Choroid plexus epithelial cell (primary cell): ENCODE results near the gene ARFGEF3.

ENCODE experiments used
- DNase-seq: peaks from one replicate; pipeline ENCODE4 v3.0.0-alpha.2; 2010; ENCODE audit warnings: low read depth
- H3K4me3 ChIP-seq: 2 replicates; pipeline ENCODE4 v1.5.1; 2011; ENCODE audit warnings: low read depth, mild to moderate bottlenecking, control low read depth, low read length, moderate library complexity
- TF ChIP-seq, protein P1 (sequence below): conservative IDR thresholded peaks from 2 replicates; pipeline ENCODE4 v1.5.1; 2011; ENCODE audit warnings: low read depth, mild to moderate bottlenecking, control low read depth, inconsistent platforms, low read length, moderate library complexity

The ARFGEF3 gene

DNA sequence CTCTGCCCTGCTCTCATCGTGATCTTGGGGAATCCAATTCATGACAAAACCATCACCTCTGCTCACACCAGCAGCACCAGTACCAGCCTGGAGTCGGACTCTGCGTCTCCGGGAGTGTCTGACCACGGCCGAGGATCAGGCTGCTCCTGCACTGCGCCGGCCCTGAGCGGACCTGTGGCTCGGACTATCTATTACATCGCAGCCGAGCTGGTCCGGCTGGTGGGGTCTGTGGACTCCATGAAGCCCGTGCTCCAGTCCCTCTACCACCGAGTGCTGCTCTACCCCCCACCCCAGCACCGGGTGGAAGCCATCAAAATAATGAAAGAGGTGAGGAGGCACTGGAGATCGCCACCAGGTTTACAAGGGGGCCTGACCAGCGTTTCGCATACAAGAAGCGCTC lies 93.7 kb downstream of the ARFGEF3 start:
- H3K4me3 ChIP-seq = no peak overlapping the region
- TF ChIP-seq, protein P1, sequence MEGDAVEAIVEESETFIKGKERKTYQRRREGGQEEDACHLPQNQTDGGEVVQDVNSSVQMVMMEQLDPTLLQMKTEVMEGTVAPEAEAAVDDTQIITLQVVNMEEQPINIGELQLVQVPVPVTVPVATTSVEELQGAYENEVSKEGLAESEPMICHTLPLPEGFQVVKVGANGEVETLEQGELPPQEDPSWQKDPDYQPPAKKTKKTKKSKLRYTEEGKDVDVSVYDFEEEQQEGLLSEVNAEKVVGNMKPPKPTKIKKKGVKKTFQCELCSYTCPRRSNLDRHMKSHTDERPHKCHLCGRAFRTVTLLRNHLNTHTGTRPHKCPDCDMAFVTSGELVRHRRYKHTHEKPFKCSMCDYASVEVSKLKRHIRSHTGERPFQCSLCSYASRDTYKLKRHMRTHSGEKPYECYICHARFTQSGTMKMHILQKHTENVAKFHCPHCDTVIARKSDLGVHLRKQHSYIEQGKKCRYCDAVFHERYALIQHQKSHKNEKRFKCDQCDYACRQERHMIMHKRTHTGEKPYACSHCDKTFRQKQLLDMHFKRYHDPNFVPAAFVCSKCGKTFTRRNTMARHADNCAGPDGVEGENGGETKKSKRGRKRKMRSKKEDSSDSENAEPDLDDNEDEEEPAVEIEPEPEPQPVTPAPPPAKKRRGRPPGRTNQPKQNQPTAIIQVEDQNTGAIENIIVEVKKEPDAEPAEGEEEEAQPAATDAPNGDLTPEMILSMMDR = no peak
- DNase-seq = no peak

DNA sequence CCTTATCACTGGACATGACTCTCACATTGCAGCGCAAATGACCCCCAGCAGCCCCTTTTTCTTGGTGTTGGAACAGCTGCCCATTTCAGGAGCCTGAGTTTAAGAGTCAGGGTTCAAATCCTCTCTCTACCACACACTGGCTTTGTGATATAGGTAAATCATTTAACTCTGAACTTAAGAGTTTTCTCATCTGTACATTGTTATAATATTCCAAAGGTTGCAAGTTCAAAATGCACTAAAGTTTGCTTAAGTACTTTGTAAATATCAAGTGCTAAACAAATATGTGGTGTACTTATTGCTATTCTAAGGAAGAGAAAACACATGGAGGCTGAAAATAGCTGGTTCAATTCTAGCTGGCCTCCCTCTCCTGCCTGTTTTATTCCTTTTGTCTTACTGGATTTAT lies 95.9 kb downstream of the ARFGEF3 start:
- no peak for DNase-seq
- H3K4me3 ChIP-seq = no peak overlapping the region
- TF ChIP-seq, protein P1 = no peak

DNA sequence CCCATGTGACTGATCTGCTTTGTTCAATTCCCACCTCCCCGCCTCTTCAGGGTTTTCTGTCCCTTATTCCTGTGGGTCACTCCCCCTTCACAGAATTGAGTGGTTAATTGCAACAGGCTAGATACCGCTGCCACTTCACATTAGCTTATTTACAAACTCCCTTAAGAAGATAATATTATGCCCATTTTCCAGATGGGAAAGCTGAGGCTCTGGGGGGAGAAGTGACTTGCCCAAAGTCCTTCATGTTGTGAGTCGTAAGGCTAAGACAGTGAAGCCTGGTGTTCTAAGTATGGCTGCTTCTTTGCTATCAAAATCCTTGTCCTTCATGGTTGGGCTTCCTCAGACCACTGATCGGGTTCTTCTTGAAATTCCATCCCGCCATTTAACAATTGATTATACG lies 96.5 kb downstream of the ARFGEF3 start:
- H3K4me3 ChIP-seq = no peak overlapping the region
- TF ChIP-seq, protein P1 = no peak
- no peak for DNase-seq

DNA sequence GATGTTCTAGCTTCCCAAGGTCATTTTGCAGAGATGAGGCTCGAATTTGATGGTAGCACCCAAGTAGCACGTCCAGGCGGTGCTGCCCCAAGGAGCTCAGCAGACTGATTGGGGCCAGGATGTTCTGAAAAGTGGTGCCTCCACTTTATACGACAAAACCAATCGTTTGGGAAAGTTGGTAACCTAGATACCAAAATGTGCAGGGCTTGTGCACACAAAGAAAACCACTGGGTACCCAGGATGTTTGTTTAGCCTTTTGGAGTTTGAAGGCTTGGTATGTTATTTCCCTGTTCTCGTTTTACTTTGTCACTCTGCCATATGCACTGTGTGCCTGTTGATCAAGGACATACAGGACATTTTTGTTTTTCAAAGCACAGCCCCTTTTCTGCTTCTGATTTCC lies 97.3 kb downstream of the ARFGEF3 start:
- TF ChIP-seq, protein P1 = no peak
- DNase-seq = no peak
- H3K4me3 ChIP-seq = no peak overlapping the region

DNA sequence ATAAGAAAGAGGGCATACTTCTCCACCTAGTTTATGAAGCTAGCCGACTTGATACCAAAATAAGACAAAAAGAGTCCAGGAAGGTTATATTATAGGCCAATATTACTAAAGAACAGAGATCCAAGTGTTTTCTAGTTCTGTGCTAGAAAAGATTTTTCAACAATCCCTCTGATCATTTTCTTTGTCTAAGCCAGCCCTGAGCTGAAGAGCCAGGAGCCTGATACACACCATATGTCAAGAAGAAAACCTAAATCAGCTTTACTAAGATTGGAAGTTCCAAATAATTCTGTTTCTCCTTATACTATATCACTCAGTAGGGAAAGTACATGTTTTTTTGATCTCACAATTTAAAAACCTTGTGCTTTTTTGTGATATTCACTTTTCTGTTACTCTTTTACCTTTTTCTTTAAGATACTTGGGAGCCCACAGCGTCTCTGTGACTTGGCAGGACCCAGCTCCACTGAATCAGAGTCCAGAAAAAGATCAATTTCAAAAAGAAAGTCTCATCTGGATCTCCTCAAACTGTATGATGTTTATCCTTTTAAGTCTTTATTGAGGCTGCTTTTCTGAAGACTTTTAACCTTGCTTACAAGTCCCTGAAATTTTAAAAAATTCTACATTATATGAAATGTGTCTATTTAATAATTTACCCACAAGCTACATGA lies 99.5 kb downstream of the ARFGEF3 start:
- H3K4me3 ChIP-seq = no peak overlapping the region
- TF ChIP-seq, protein P1 = no peak
- DNase-seq = no peak

DNA sequence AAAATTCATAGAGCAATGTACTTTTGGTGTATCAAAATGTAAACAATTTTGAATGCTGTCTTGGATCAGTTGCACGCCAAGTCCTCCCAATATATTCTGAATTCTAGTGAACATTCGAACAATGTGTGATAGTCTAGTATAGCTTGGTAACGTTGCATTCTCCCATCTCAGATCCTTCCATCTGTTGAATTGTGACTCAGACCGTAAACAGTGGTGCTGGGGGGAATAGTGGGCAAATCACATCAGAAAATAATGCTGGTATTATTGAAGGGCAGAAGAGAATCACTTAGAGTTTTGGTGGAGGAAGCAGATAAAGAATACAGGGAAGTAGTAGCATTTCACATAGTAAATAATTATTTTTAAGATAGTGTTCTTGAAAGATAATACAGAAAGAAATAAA lies 102.2 kb downstream of the ARFGEF3 start:
- TF ChIP-seq, protein P1 = no peak
- no peak for DNase-seq
- no peak overlapping the region for H3K4me3 ChIP-seq

DNA sequence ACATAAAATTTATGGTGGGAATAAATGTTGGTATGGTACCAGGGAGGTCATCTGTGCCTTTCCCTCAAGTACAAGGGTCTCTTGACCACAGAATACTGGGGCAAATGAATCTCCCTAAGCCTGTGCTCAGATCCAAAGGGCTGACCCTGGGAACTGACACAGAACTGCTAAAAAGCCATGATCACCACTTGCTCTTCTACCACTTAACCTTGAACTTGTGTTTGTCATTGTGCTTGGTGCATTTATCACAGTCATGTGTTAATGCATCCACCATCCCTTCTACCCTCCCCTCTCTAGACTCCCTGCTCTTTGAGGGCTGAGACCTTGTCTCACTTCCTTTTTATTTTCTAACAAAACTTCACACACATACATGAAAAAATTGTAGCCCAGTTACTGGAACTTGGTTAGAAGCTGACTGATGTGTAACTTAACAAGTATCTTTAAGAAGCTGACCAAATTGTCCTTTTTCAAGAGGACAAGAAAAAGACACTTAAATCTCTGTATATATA lies 102.7 kb downstream of the ARFGEF3 start:
- no peak for DNase-seq

More for the DNA sequence above, 102.7 kb downstream of the ARFGEF3 start:
- H3K4me3 ChIP-seq = no peak overlapping the region
- TF ChIP-seq, protein P1 = no peak
